Measurements from ENCODE around the gene KIF3B. TPM values are rescaled to one million over a fixed set of nuclear protein-coding genes. Genes with fewer than 3 reads are reported as not detected.

Gene KIF3B
- total and polyA plus RNA-seq, 2 of the 13 experiments (the other 11 are each of a cell fraction or from before 2014, with no cell fraction given): 23.6 to 28.8 TPM

- TF ChIP-seq TIGD3 (CRISPR knock-in tag; IDR thresholded peaks at IDR 0.05; ENCODE audit: borderline replicate concordance) (no peak), ADNP (CRISPR knock-in tag; IDR thresholded peaks at IDR 0.05) (peak; percentile 99), NCOR1 (IDR thresholded peaks at IDR 0.05; ENCODE audit: borderline replicate concordance, low read length) (peak; percentile 79; the same call in 1 of the 2 replicates), ZNF747 (CRISPR knock-in tag; IDR thresholded peaks at IDR 0.05; ENCODE audit: borderline replicate concordance) (0 out of 2 replicates have a peak, but pooled peaks have one; percentile 63), SOX6 (IDR thresholded peaks at IDR 0.05) (no peak), SOX6 (CRISPR knock-in tag; IDR thresholded peaks at IDR 0.05) (peak; percentile 97), ZNF776 (CRISPR knock-in tag; IDR thresholded peaks at IDR 0.05) (no peak), ZNF678 (CRISPR knock-in tag; IDR thresholded peaks at IDR 0.05) (no peak), ZHX2 (IDR thresholded peaks at IDR 0.05; ENCODE audit: low read depth) (no peak), ZHX2 (CRISPR knock-in tag; IDR thresholded peaks at IDR 0.05; ENCODE audit: borderline replicate concordance) (no peak), ETV5 (CRISPR knock-in tag; IDR thresholded peaks at IDR 0.05; ENCODE audit: borderline replicate concordance) (peak; percentile 86; the same call in 1 of the 2 replicates), SNRNP70 (IDR thresholded peaks at IDR 0.05; ENCODE audit: low read depth, low read length) (no peak), ZEB1 (IDR thresholded peaks at IDR 0.05; ENCODE audit: insufficient replicate concordance, low read depth) (no peak), PAX8 (CRISPR knock-in tag; IDR thresholded peaks at IDR 0.05; ENCODE audit: borderline replicate concordance) (no peak), ZFX (CRISPR knock-in tag; IDR thresholded peaks at IDR 0.05; ENCODE audit: low read depth) (no peak; the same call in 1 of the 2 replicates), MAFF (IDR thresholded peaks at IDR 0.05; ENCODE audit: low read depth, low read length) (peak; percentile 55; the same call in 1 of the 2 replicates), FOXK2 (IDR thresholded peaks at IDR 0.05) (peak; percentile 70; the same call in 1 of the 2 replicates), ZC3H13 (CRISPR knock-in tag; IDR thresholded peaks at IDR 0.05) (no peak; the same call in 1 of the 2 replicates), CREBL2 (CRISPR knock-in tag; IDR thresholded peaks at IDR 0.05; ENCODE audit: borderline replicate concordance) (no peak), SRF (IDR thresholded peaks at IDR 0.05; ENCODE audit: low read depth, low read length) (0 out of 2 replicates have a peak, but pooled peaks have one; percentile 20), ZNF589 (CRISPR knock-in tag; conservative IDR thresholded peaks at IDR 0.05) (no peak)
Observed at GRCh38 chr20:32325706-32326503, 48.5 kb downstream of the KIF3B start (continued).
